ENCODE measurements around the gene LYZL1.
"Not testable (repeated sequence)": the region's sequence is repeated elsewhere in the genome, so short reads cannot be mapped to it uniquely, and the experiment has no call there.

LYZL1 gene

DNA sequence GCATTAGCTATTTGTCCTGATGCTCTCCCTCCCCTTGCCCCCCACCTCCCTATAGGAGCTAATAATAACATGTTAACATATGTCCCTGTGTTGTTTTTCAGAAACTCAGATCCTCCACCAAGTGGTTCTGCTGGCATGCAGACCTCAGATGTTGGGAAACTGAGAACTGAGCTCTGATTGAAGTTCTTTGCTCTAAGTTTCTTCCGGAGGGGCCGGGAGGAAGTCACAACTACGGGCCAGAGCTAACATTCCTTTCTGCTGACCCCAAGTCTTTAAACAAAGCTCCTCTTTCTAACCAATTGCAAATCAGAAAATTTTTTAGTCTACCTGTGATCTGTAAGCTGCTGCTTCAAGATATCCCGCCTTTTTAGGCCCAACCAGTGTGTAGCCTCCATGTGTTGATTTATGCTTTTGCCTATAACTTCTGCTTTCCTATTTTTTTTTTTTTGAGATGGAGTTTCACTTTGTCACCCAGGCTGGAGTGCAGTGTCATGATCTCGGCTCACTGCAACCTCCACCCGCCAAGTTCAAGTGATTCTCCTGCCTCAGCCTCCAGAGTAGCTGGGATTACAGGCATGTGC is 66.6 kb downstream of the LYZL1 start:
- TF ChIP-seq MYC (IDR thresholded peaks at IDR 0.05; ENCODE audit: low read depth, low read length) = no peak
- no peak for DNase-seq (ENCODE audit: low read depth)
- no peak overlapping the region for H3K4me3 ChIP-seq (ENCODE audit: low read depth, low read length)

DNA sequence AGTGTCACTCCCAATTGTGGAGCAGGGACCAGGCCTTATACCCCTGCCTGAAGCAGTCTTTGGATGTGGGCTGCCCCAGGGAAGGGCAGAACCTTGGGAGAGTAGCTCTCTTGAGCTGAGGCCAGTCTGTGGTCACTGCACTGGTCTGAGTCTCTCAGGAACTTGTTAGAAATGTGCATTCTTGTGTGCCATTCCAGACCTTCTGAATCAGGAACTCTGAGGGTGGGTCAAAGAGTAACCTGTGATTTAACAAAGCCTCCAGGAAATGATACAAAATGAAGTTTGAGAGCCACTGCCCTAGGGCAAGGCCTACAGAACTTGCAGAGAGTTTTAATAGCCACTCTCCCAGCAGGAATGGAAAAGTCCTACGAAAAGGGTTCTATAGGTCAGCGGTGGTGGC is 68.1 kb downstream of the LYZL1 start:
- no peak overlapping the region for H3K4me3 ChIP-seq (ENCODE audit: low read depth, low read length)
- TF ChIP-seq, protein P1, sequence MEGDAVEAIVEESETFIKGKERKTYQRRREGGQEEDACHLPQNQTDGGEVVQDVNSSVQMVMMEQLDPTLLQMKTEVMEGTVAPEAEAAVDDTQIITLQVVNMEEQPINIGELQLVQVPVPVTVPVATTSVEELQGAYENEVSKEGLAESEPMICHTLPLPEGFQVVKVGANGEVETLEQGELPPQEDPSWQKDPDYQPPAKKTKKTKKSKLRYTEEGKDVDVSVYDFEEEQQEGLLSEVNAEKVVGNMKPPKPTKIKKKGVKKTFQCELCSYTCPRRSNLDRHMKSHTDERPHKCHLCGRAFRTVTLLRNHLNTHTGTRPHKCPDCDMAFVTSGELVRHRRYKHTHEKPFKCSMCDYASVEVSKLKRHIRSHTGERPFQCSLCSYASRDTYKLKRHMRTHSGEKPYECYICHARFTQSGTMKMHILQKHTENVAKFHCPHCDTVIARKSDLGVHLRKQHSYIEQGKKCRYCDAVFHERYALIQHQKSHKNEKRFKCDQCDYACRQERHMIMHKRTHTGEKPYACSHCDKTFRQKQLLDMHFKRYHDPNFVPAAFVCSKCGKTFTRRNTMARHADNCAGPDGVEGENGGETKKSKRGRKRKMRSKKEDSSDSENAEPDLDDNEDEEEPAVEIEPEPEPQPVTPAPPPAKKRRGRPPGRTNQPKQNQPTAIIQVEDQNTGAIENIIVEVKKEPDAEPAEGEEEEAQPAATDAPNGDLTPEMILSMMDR (IDR thresholded peaks at IDR 0.05; ENCODE audit: low read depth, low read length) = no peak
- no peak for TF ChIP-seq POLR2A (IDR thresholded peaks at IDR 0.05; ENCODE audit: extremely low read depth, insufficient read length)
- TF ChIP-seq, protein P2, sequence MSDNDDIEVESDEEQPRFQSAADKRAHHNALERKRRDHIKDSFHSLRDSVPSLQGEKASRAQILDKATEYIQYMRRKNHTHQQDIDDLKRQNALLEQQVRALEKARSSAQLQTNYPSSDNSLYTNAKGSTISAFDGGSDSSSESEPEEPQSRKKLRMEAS (IDR thresholded peaks at IDR 0.05; ENCODE audit: low read depth, low read length) = no peak
- TF ChIP-seq MYC (IDR thresholded peaks at IDR 0.05; ENCODE audit: low read depth, low read length) = no peak
- no peak for DNase-seq (ENCODE audit: low read depth)

DNA sequence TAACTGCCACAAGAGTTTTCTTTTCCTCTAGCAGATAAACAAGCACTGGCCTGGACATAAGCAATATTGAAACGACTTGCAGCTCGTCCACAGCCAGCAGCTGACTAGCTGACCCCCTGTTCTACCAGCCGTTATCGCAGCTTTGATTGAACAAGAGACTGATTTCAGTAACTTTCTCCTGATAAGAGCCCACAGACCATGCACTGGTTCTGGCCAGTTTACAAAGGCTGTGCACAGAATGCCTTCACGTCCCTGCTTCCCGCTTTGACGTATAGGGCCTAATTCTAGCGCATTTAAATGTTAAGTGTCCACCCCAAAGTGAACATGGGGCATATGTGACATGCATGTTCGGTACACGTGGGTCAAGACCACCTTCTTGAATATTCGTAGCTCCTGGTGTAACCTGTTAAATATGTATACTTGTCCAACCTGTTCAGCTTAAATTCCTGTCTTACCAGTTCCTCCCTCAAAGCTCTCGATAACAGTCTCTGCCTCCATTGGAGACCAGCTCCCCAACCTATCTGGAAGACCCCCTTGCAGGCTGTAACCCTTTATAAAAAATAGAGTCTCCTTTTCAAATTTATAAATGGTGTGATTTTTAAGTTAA is 69.2 kb downstream of the LYZL1 start:
- TF ChIP-seq, protein P2 (IDR thresholded peaks at IDR 0.05; ENCODE audit: low read depth, low read length) = no peak
- TF ChIP-seq POLR2A (IDR thresholded peaks at IDR 0.05; ENCODE audit: extremely low read depth, insufficient read length) = no peak
- TF ChIP-seq, protein P1 (IDR thresholded peaks at IDR 0.05; ENCODE audit: low read depth, low read length) = no peak
- no peak for TF ChIP-seq MYC (IDR thresholded peaks at IDR 0.05; ENCODE audit: low read depth, low read length)
- no peak overlapping the region for H3K4me3 ChIP-seq (ENCODE audit: low read depth, low read length)
- no peak for DNase-seq (ENCODE audit: low read depth)

DNA sequence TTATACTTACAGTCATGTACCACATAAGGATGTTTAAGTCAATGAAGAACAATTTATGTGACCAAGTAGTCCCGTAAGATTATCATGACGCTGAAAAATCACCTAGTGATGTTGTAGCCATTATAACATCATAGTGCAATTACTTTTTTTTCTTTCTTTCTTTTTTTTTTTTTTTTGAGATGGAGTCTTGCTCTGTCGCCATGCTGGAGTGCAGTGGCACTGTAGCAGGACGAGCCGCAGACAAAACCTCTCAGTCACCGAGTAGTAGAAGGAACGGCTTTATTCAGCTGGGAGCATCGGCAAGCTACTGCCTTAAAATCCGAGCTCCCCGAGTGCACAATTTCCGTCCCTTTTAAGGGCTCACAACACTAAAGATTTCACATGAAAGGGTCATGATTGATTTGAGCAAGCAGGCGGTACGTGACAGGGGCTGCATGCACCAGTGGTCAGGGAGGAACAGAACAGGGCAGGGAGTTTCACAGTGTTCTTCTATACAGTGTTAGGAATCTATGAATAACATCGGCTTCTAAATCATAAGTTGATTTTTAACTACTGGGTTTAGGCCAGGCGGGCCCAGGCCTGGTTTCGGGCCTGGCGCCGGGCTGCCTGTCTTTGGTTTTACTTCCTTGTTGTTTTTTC is 71.5 kb downstream of the LYZL1 start:
- not testable (repeated sequence) for H3K4me3 ChIP-seq (ENCODE audit: low read depth, low read length); DNase-seq (ENCODE audit: low read depth)

All from NB4 (cell line).